B cell (primary cell): Measurements from ENCODE around the gene KEL. TPM values are rescaled to one million over a fixed set of nuclear protein-coding genes. Genes with fewer than 3 reads are reported as not detected.

Source experiments
- ATAC-seq: fragments of 200-7000 bp; cut with Tn5 transposase; one replicate; pipeline ENCODE4 v1.10.0; 2021; ENCODE audit warnings: low read depth, mild to moderate bottlenecking, moderate number of reproducible peaks, moderate library complexity
- CTCF ChIA-PET: fragments of 350-600 bp; sonication (Branson Sonifier 250); formaldehyde crosslinking; loops from one replicate; lab custom pipeline; 2021; ENCODE audit warnings: antibody characterized with exemption, inconsistent platforms; lab: Charles Lee
- POLR2A ChIA-PET: fragments of 350-600 bp; sonication (Branson Sonifier 250); formaldehyde crosslinking; loops from one replicate; lab custom pipeline; 2021; ENCODE audit warnings: antibody characterized with exemption; lab: Charles Lee
- DNase-seq: peaks from one replicate; pipeline ENCODE4 v3.0.0; 2013
- H2AFZ ChIP-seq: 2 replicates; pipeline ENCODE4 v1.6.1; 2012; ENCODE audit warnings: mild to moderate bottlenecking, low read depth, low read length; ENCODE audit not compliant: insufficient read depth, poor library complexity, severe bottlenecking
- H3K27ac ChIP-seq, 2 donors: 1 replicate in 1 of 2; 2 replicates in 1 of 2; pipeline ENCODE4 v1.5.1; 2012 to 2013; ENCODE audit warnings: low read length in 2 of 2, mild to moderate bottlenecking in 2 of 2, moderate library complexity in 1 of 2
- H3K27me3 ChIP-seq, 4 experiments: fragments of 200-600 bp in 1 of 4; sonication (generic) in 1 of 4; replicated peaks in 1 of 4; 1 replicate in 2 of 4; 2 replicates in 2 of 4; pipeline versions ENCODE4 v1.6.1 to v1.7.0; 2013 to 2016; ENCODE audit warnings: low read length in 3 of 4, mild to moderate bottlenecking in 2 of 4, mixed read lengths in 1 of 4, moderate library complexity in 1 of 4; ENCODE audit not compliant: insufficient read depth in 4 of 4, control insufficient read depth in 3 of 4; ENCODE audit errors: control extremely low read depth in 1 of 4
- H3K36me3 ChIP-seq, 2 experiments: replicated peaks in 1 of 2; 1 replicate in 1 of 2; 2 replicates in 1 of 2; pipeline versions ENCODE4 v1.6.1 to v1.7.1; 2013; ENCODE audit warnings: low read length in 1 of 2; ENCODE audit not compliant: insufficient read depth in 2 of 2, control insufficient read depth in 1 of 2; ENCODE audit errors: control extremely low read depth in 1 of 2, extremely low read depth in 1 of 2
- H3K4me1 ChIP-seq, 2 donors: fragments of 200-600 bp in 1 of 2; sonication (generic) in 1 of 2; 1 replicate in 1 of 2; 2 replicates in 1 of 2; pipeline versions ENCODE4 v1.5.1 to v1.6.1; 2013 to 2017; ENCODE audit warnings: low read length in 2 of 2; ENCODE audit not compliant: control insufficient read depth in 2 of 2, insufficient read depth in 2 of 2
- H3K4me2 ChIP-seq: replicated peaks from 2 replicates; pipeline ENCODE3; 2012; ENCODE audit warnings: mild to moderate bottlenecking, low read depth, low read length; ENCODE audit not compliant: poor library complexity, severe bottlenecking
- H3K4me3 ChIP-seq, 5 experiments: fragments of 200-600 bp in 1 of 5; sonication (generic) in 1 of 5; 1 replicate in 3 of 5; 2 replicates in 2 of 5; pipeline versions ENCODE4 v1.5.1 to v1.7.0; 2011 to 2016; ENCODE audit warnings: low read length in 4 of 5, mild to moderate bottlenecking in 4 of 5, low read depth in 2 of 5, control low read depth in 1 of 5, moderate library complexity in 1 of 5; ENCODE audit not compliant: insufficient read depth in 1 of 5; ENCODE audit errors: control extremely low read depth in 1 of 5, extremely low read depth in 1 of 5
- H3K79me2 ChIP-seq: fragments of 200-600 bp; sonication (generic); one replicate; pipeline ENCODE4 v1.6.0; 2016; ENCODE audit warnings: low read length; ENCODE audit not compliant: control insufficient read depth, insufficient read depth
- H3K9ac ChIP-seq: fragments of 200-600 bp; sonication (generic); 2 replicates; pipeline ENCODE4 v1.6.1; 2017; ENCODE audit warnings: mild to moderate bottlenecking, low read length, moderate library complexity
- H3K9me3 ChIP-seq, 3 donors: one replicate each; pipeline versions ENCODE4 v1.6.1 to v1.7.1; 2013; ENCODE audit warnings: low read length in 2 of 3; ENCODE audit not compliant: control insufficient read depth in 2 of 3, insufficient read depth in 1 of 3; ENCODE audit errors: control extremely low read depth in 1 of 3
- H4K20me1 ChIP-seq: 2 replicates; pipeline ENCODE4 v1.6.0; 2012; ENCODE audit warnings: mild to moderate bottlenecking, low read length; ENCODE audit not compliant: insufficient read depth, control insufficient read depth, poor library complexity, severe bottlenecking
- H3K27ac Mint-ChIP-seq: one replicate; pipeline ENCODE4 v1.8.0; 2021; ENCODE audit warnings: mixed read lengths
- H3K27me3 Mint-ChIP-seq: one replicate; pipeline ENCODE4 v1.8.0; 2021; ENCODE audit warnings: mixed read lengths
- H3K4me1 Mint-ChIP-seq: one replicate; pipeline ENCODE4 v1.8.0; 2021; ENCODE audit warnings: mixed read lengths
- H3K4me3 Mint-ChIP-seq: one replicate; pipeline ENCODE4 v1.8.0; 2021; ENCODE audit warnings: mixed read lengths
- H3K9me3 Mint-ChIP-seq: one replicate; pipeline ENCODE4 v1.8.0; 2022; ENCODE audit warnings: mixed read lengths; ENCODE audit not compliant: insufficient read depth
- EZH2 ChIP-seq: IDR thresholded peaks from 2 replicates; pipeline ENCODE4 v1.6.1; 2012; ENCODE audit warnings: borderline replicate concordance, low read depth, mild to moderate bottlenecking, moderate library complexity, low read length; ENCODE audit not compliant: insufficient read depth, poor library complexity, severe bottlenecking
- WGBS: methylation state at CpG from one replicate; pipeline ENCODE4 v1.1.5; 2013; ENCODE audit warnings: missing lambda C conversion rate; ENCODE audit not compliant: insufficient coverage; 5-methylcytosine and 5-hydroxymethylcytosine counted together
- intact Hi-C: fragments of 100-400 bp; cut with micrococcal nuclease; formaldehyde crosslinking; loops from one replicate; pipeline ENCODE4 v1.10.0; 2022
- polyA plus RNA-seq: library from polyadenylated mRNA; depleted of rRNA; stranded (reverse); fragments of >200 nt; gene quantifications from 2 replicates; pipeline ENCODE4 v1.2.3, GENCODE V29; 2012
- total RNA-seq, 2 donors: library from RNA; stranded (reverse); fragments of 120-200 nt in 1 of 2; gene quantifications; 1 replicate in 1 of 2; 2 replicates in 1 of 2; pipeline versions ENCODE4 v1.2.3 to v1.2.4, GENCODE V29; 2013 to 2022
- TF ChIP-seq, protein P1 (sequence below): fragments of 200-600 bp; IDR thresholded peaks from one replicate; pipeline ENCODE4 v1.8.0; 2022; ENCODE audit warnings: antibody characterized with exemption, mild to moderate bottlenecking

The KEL gene
- total and polyA plus RNA-seq, 2 donors (not counting 1 experiment from before 2014, with no cell fraction given): 0.27 to 0.71 TPM

DNA sequence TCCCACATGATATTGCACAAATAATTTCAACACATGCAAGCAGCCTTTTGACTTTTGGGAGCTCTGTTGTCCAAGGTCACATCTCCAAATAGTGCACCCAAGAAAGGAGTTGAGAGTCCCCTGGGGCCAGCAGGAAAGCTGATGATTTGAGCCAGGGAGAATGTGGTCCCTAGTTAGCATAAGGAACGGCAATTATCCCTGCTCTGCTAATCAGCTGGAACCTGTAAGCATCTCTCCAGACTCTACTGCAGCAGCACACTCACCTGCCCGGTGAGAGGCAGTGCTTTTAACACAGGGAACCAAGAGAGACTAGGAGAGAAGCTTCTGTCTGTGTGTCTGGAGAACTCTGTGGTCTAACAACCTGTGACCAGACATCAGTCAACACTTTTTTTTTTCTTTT is 45.7 kb downstream of the KEL start:
- Histone ChIP-seq H3K4me3 (no peak overlapping the region), H3K9ac (no peak overlapping the region)
- no peak overlapping the region for H3K27ac Mint-ChIP-seq

DNA sequence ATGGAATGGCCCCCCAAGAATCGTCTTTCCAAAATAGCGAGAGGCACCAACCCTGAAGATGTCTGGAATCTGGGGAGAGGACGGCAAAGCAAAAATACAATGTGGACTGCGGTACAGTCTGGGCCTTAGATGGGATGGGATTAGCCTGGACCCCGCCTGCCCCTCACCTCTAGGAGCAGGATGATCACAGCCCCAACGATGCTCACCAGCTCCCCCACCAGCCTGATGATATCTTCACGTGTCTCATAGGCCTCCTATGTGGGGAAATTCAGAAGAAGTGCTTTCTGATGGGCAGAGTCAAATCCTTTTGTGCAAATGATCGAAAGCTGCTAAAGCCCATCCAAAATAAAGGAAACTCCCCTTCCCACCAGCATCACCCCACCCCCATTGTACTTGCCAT is 46.8 kb downstream of the KEL start:
- Histone ChIP-seq H2AFZ (no peak overlapping the region), H3K9ac (no peak overlapping the region), H3K4me3 (no peak overlapping the region), H3K27me3 (peaks cover 0 to 11% (median 2%) of the 10 kb centered on the region in 4 experiments), H3K4me1 (no peaks in the 10 kb centered on the region), H3K36me3 (no peaks in the 10 kb centered on the region), H3K4me2 (no peak overlapping the region), H4K20me1 (no peaks in the 10 kb centered on the region), H3K79me2 (no peaks in the 10 kb centered on the region), H3K27ac (no peak overlapping the region), H3K9me3 (no peaks in the 10 kb centered on the region)
- Mint-ChIP-seq H3K4me3 (no peak overlapping the region), H3K9me3 (no peaks in the 10 kb centered on the region), H3K27me3 (peaks cover 37% of the 10 kb centered on the region), H3K4me1 (no peaks in the 10 kb centered on the region), H3K27ac (no peak overlapping the region)
- ChIA-PET CTCF (interaction anchor here (1.7 kb wide), 1 partner anchor 325 kb away, joined by 5 read pairs; no protein-coding TSS in a partner anchor), POLR2A (no interaction called here)
- DNase-seq (no peak), ATAC-seq (no peak)
- 98% methylated on average over 4 of the region's 8 CpGs for WGBS
- intact Hi-C loops: no loop called here
- TF ChIP-seq EZH2: no peak
- TF ChIP-seq, protein P1, sequence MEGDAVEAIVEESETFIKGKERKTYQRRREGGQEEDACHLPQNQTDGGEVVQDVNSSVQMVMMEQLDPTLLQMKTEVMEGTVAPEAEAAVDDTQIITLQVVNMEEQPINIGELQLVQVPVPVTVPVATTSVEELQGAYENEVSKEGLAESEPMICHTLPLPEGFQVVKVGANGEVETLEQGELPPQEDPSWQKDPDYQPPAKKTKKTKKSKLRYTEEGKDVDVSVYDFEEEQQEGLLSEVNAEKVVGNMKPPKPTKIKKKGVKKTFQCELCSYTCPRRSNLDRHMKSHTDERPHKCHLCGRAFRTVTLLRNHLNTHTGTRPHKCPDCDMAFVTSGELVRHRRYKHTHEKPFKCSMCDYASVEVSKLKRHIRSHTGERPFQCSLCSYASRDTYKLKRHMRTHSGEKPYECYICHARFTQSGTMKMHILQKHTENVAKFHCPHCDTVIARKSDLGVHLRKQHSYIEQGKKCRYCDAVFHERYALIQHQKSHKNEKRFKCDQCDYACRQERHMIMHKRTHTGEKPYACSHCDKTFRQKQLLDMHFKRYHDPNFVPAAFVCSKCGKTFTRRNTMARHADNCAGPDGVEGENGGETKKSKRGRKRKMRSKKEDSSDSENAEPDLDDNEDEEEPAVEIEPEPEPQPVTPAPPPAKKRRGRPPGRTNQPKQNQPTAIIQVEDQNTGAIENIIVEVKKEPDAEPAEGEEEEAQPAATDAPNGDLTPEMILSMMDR: no peak

More for the DNA sequence above, 45.7 kb downstream of the KEL start:
- intact Hi-C loops: no loop called here
- Histone ChIP-seq H3K27me3 (peaks cover 0 to 5% (median 2%) of the 10 kb centered on the region in 4 experiments), H4K20me1 (no peaks in the 10 kb centered on the region), H3K79me2 (no peaks in the 10 kb centered on the region), H3K4me2 (no peak overlapping the region), H3K36me3 (no peaks in the 10 kb centered on the region), H3K27ac (no peak overlapping the region), H3K4me1 (no peaks in the 10 kb centered on the region), H2AFZ (no peak overlapping the region), H3K9me3 (no peaks in the 10 kb centered on the region)
- DNase-seq: no peak
- ChIA-PET CTCF (interaction anchor here (0.7 to 1.7 kb wide), 2 partner anchors 324 to 391 kb away, joined by 3 to 5 read pairs; no protein-coding TSS in a partner anchor), POLR2A (interaction anchor here (0.7 kb wide), 1 partner anchor 245 kb away, joined by 7 read pairs; no protein-coding TSS in a partner anchor)
- ATAC-seq: no peak
- 71% methylated on average over 1 of the region's 2 CpGs for WGBS
- TF ChIP-seq EZH2: no peak
- TF ChIP-seq, protein P1: no peak
- Mint-ChIP-seq H3K9me3 (no peaks in the 10 kb centered on the region), H3K4me3 (no peak overlapping the region), H3K4me1 (no peaks in the 10 kb centered on the region), H3K27me3 (peaks cover 34% of the 10 kb centered on the region)
